Putamen (tissue), 1 donor: Measurements from ENCODE around the gene C10orf143.
A peak's percentile ranks its signal among the peaks of the same experiment; 100 is the strongest.
"Not testable (repeated sequence)": the region's sequence is repeated elsewhere in the genome, so short reads cannot be mapped to it uniquely, and the experiment has no call there.

Experiments used
- DNase-seq: peaks from one replicate; pipeline ENCODE4 v3.0.0-alpha.2; 2016; ENCODE audit warnings: low spot score

Gene C10orf143

GRCh38 chr10:130111113-130111851 is 652 bp upstream of the C10orf143 start:
- peak; percentile 98 for DNase-seq

- DNase-seq = peak; percentile 86
Measured at GRCh38 chr10:130109796-130110245, 809 bp downstream of the C10orf143 start.

- no peak for DNase-seq
Measured at GRCh38 chr10:130108934-130109604, 1.6 kb downstream of the C10orf143 start.

GRCh38 chr10:130108146-130108545 is 2.5 kb downstream of the C10orf143 start:
- DNase-seq = not testable (repeated sequence)

GRCh38 chr10:130105724-130106123 is 4.9 kb downstream of the C10orf143 start:
- DNase-seq = no peak

- no peak for DNase-seq
Measured at GRCh38 chr10:130099344-130099743, 11.3 kb downstream of the C10orf143 start.

- not testable (repeated sequence) for DNase-seq
Measured at GRCh38 chr10:130090565-130090964, 20.1 kb downstream of the C10orf143 start.

GRCh38 chr10:130080461-130080814 is 30.2 kb downstream of the C10orf143 start:
- DNase-seq = no peak

GRCh38 chr10:130079614-130080460 is 30.8 kb downstream of the C10orf143 start:
- no peak for DNase-seq

GRCh38 chr10:130078120-130078519 is 32.5 kb downstream of the C10orf143 start:
- no peak for DNase-seq

- DNase-seq = no peak
Measured at GRCh38 chr10:130076681-130077080, 33.9 kb downstream of the C10orf143 start.

- no peak for DNase-seq
Measured at GRCh38 chr10:130074639-130075038, 36.0 kb downstream of the C10orf143 start.

- DNase-seq = no peak
Measured at GRCh38 chr10:130073912-130074311, 36.7 kb downstream of the C10orf143 start.

- DNase-seq = no peak
Measured at GRCh38 chr10:130072247-130072646, 38.4 kb downstream of the C10orf143 start.

GRCh38 chr10:130067893-130068292 is 42.7 kb downstream of the C10orf143 start:
- DNase-seq = no peak

- DNase-seq = no peak
Measured at GRCh38 chr10:130066743-130067142, 43.9 kb downstream of the C10orf143 start.

- no peak for DNase-seq
Measured at GRCh38 chr10:130065251-130065650, 45.4 kb downstream of the C10orf143 start.

- DNase-seq = no peak
Measured at GRCh38 chr10:130064783-130065182, 45.8 kb downstream of the C10orf143 start.

GRCh38 chr10:130062976-130063375 is 47.7 kb downstream of the C10orf143 start:
- DNase-seq = no peak

GRCh38 chr10:130062201-130062600 is 48.4 kb downstream of the C10orf143 start:
- no peak for DNase-seq

- no peak for DNase-seq
Measured at GRCh38 chr10:130061760-130062159, 48.9 kb downstream of the C10orf143 start.

GRCh38 chr10:130054021-130054420 is 56.6 kb downstream of the C10orf143 start:
- no peak for DNase-seq

GRCh38 chr10:130053561-130053960 is 57.1 kb downstream of the C10orf143 start:
- no peak for DNase-seq
